PFSK-1 (cell line): Measurements from ENCODE around the gene RPTOR.

Experiments
- FOXP2 ChIP-seq: optimal IDR thresholded peaks from 2 replicates; pipeline ENCODE3; 2011; ENCODE audit warnings: borderline replicate concordance, control low read depth, inconsistent platforms; ENCODE audit not compliant: insufficient read depth; ENCODE audit errors: extremely low read length, extremely low read depth
- POLR2AphosphoS5 ChIP-seq: IDR thresholded peaks from 2 replicates; pipeline ENCODE4 v1.6.1; 2012; ENCODE audit warnings: low read depth, mild to moderate bottlenecking, control low read depth, low read length, moderate library complexity
- SIN3A ChIP-seq: IDR thresholded peaks from 2 replicates; pipeline ENCODE4 v1.6.1; 2012; ENCODE audit warnings: mild to moderate bottlenecking, low read length, moderate library complexity, borderline replicate concordance; ENCODE audit not compliant: insufficient read depth
- TAF1 ChIP-seq: IDR thresholded peaks from 2 replicates; pipeline ENCODE4 v1.6.1; 2012; ENCODE audit warnings: low read length, control low read depth, borderline replicate concordance; ENCODE audit not compliant: insufficient read depth
- TF ChIP-seq, protein P1 (sequence below), 2 experiments: IDR thresholded peaks; 2 replicates each; pipeline versions ENCODE4 v1.6.1 to v1.8.0; 2011 to 2012; ENCODE audit warnings: low read depth in 2 of 2, low read length in 2 of 2, control low read depth in 1 of 2, inconsistent platforms in 1 of 2, mild to moderate bottlenecking in 1 of 2, moderate library complexity in 1 of 2; ENCODE audit not compliant: insufficient read depth in 1 of 2

RPTOR gene

GRCh38 chr17:80936723-80937122, 392.1 kb downstream of the RPTOR start:
- TF ChIP-seq TAF1: no peak
- no peak for TF ChIP-seq POLR2AphosphoS5
- TF ChIP-seq SIN3A: no peak
- TF ChIP-seq, protein P1, sequence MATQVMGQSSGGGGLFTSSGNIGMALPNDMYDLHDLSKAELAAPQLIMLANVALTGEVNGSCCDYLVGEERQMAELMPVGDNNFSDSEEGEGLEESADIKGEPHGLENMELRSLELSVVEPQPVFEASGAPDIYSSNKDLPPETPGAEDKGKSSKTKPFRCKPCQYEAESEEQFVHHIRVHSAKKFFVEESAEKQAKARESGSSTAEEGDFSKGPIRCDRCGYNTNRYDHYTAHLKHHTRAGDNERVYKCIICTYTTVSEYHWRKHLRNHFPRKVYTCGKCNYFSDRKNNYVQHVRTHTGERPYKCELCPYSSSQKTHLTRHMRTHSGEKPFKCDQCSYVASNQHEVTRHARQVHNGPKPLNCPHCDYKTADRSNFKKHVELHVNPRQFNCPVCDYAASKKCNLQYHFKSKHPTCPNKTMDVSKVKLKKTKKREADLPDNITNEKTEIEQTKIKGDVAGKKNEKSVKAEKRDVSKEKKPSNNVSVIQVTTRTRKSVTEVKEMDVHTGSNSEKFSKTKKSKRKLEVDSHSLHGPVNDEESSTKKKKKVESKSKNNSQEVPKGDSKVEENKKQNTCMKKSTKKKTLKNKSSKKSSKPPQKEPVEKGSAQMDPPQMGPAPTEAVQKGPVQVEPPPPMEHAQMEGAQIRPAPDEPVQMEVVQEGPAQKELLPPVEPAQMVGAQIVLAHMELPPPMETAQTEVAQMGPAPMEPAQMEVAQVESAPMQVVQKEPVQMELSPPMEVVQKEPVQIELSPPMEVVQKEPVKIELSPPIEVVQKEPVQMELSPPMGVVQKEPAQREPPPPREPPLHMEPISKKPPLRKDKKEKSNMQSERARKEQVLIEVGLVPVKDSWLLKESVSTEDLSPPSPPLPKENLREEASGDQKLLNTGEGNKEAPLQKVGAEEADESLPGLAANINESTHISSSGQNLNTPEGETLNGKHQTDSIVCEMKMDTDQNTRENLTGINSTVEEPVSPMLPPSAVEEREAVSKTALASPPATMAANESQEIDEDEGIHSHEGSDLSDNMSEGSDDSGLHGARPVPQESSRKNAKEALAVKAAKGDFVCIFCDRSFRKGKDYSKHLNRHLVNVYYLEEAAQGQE (IDR thresholded peaks at IDR 0.05; ENCODE audit: insufficient read depth in 1 of 2, low read depth in 2 of 2, low read length in 2 of 2): no peak
- TF ChIP-seq FOXP2: no peak

GRCh38 chr17:80937462-80938381, 393.1 kb downstream of the RPTOR start:
- TF ChIP-seq FOXP2 (no peak), SIN3A (no peak), POLR2AphosphoS5 (no peak), TAF1 (no peak)
- TF ChIP-seq, protein P1 (IDR thresholded peaks at IDR 0.05; ENCODE audit: insufficient read depth in 1 of 2, low read depth in 2 of 2, low read length in 2 of 2): no peak

- TF ChIP-seq SIN3A (no peak), FOXP2 (no peak), TAF1 (no peak), POLR2AphosphoS5 (no peak)
- TF ChIP-seq, protein P1 (IDR thresholded peaks at IDR 0.05; ENCODE audit: insufficient read depth in 1 of 2, low read depth in 2 of 2, low read length in 2 of 2): no peak
These were observed 393.9 kb downstream of the RPTOR start for GRCh38 chr17:80938556-80938955.

DNA sequence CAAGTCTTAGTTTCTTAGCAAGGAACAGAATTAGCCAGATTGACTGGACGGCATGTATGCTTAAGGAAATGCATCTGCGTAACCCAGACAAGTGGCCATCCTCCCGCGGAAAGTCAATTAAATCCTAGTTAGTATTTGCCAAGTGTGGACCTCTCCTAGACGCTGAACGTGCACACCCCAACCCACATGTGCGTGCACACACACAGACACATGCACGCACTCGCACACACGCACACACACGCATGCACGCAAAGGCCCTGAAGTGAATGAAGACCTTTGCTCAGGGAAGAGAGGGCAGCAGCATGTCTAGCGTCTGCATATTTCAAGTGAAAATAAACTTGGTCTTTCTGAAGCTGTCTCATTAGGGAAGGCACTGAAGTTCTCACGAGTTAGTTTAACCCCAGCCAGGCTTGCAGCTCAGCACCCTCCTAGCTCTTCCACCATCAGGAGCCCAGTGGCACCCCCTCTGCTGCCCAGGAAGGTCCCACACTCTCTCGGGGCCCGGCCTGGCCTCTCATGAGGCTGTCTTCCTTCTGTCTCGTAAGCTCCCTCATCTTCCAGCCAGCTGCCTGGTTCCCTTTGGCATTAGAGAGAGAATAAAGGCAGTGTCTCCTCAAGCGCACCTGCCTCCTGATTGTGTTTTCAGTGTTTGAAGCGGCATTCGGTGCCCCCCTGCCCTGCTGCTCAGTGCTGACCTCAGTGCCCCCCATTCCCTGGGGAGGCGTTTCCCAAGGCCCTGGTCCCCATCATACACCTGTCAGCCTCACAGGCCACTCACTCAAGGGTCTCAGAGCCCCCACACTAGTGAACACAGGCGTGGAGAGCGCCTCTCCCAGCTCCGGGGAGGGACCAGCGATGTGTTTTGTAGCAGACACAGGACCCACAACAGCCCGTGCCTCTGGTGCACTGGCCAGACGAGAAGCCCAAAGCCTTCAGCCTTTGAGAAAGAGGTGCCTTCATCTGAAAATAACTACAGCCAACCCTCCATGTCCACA, 394.8 kb downstream of the RPTOR start:
- TF ChIP-seq SIN3A (no peak), FOXP2 (no peak), POLR2AphosphoS5 (no peak), TAF1 (no peak)
- TF ChIP-seq, protein P1 (IDR thresholded peaks at IDR 0.05; ENCODE audit: insufficient read depth in 1 of 2, low read depth in 2 of 2, low read length in 2 of 2): no peak
